ENCODE results near the gene GIGYF2. TPM values are rescaled to one million over a fixed set of nuclear protein-coding genes. Genes with fewer than 3 reads are reported as not detected.

GIGYF2 gene
- polyA plus RNA-seq, 4 donors, result 12.7 to 56.6 (median 19.9) TPM

DNA sequence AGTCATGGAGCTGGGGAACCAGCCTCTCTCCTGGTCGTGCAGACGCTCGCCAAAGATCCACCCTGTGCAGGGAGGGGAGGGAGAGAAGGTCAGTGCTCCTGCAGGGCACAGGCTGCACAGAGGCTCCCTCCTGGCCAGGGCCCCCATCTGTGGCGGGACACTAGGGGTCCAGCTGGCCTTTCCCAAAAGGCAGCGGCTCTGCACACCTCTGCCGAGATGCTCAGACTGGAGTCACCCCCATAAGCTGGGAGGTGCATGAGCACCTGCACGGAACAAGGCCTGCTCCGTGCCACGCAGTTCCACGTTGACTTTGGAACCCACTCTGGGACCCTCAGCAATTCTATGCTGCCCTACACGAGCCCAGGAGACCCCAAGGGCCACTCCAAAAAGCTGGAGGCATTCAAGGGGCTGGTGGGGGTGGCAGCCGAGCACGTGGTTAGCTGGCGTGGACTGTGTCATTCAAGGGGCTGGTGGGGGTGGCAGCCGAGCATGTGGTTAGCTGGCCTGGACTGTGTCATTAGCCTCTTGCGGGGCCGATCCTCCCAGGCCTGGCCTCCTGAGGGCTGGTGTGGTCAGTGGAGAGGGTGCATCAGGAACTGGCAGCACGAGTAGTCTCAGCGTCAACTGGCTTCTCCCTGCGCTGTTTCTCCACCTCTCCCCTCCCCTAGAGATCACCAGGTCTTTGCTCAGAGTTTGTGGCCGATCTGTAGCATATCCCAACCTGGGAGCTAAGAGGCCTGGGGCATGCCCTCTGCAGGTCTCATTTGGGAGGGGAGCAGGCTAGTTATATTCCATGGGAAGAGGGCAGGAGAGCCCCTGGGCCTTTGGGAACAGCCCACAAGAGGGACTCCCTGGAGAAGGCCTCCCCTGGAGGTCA is 182.7 kb downstream of the GIGYF2 start:
- peaks cover 0 to 15% (median 3%) of the 10 kb centered on the region in 3 donors for H3K4me1 ChIP-seq (ENCODE audit: control insufficient read depth in 3 of 3, insufficient read depth in 2 of 3, low read depth in 1 of 3, low read length in 2 of 3)
- no peaks in the 10 kb centered on the region for H3K9me3 ChIP-seq (ENCODE audit: control insufficient read depth in 2 of 2, insufficient read depth in 1 of 2, low read depth in 1 of 2, low read length in 1 of 2)
- peaks cover 0 to 2% (median 0%) of the 10 kb centered on the region in 3 donors for H3K27me3 ChIP-seq (ENCODE audit: control insufficient read depth in 3 of 3, insufficient read depth in 3 of 3, low read length in 3 of 3)
- 83 to 89% (median 85%) methylated on average over 21 of the region's 21 CpGs for WGBS, 3 donors
- DNase-seq (no peak), FAIRE-seq (no peak)
- no peak overlapping the region for H3K27ac ChIP-seq (ENCODE audit: low read depth in 1 of 3, low read length in 2 of 3)
- peaks cover 0 to 64% (median 12%) of the 10 kb centered on the region in 3 donors for H3K36me3 ChIP-seq (ENCODE audit: control insufficient read depth in 3 of 3, insufficient read depth in 2 of 3, low read depth in 1 of 3, low read length in 3 of 3)
- no peak overlapping the region for H3K4me3 ChIP-seq (ENCODE audit: low read depth in 1 of 3, low read length in 3 of 3)

- WGBS, 3 donors, result 71 to 76% (median 73%) methylated on average over 17 of the region's 17 CpGs
- no peaks in the 10 kb centered on the region for H3K9me3 ChIP-seq (ENCODE audit: control insufficient read depth in 2 of 2, insufficient read depth in 1 of 2, low read depth in 1 of 2, low read length in 1 of 2)
- no peak overlapping the region for H3K4me3 ChIP-seq (ENCODE audit: low read depth in 1 of 3, low read length in 3 of 3)
- no peak overlapping the region for H3K27ac ChIP-seq (ENCODE audit: low read depth in 1 of 3, low read length in 2 of 3)
- no peaks in the 10 kb centered on the region for H3K27me3 ChIP-seq (ENCODE audit: control insufficient read depth in 3 of 3, insufficient read depth in 3 of 3, low read length in 3 of 3)
- FAIRE-seq, result no peak
- peaks cover 0 to 7% (median 0%) of the 10 kb centered on the region in 3 donors for H3K4me1 ChIP-seq (ENCODE audit: control insufficient read depth in 3 of 3, insufficient read depth in 2 of 3, low read depth in 1 of 3, low read length in 2 of 3)
- peaks cover 0 to 72% (median 14%) of the 10 kb centered on the region in 3 donors for H3K36me3 ChIP-seq (ENCODE audit: control insufficient read depth in 3 of 3, insufficient read depth in 2 of 3, low read depth in 1 of 3, low read length in 3 of 3)
- no peak for DNase-seq
These were observed 183.7 kb downstream of the GIGYF2 start for GRCh38 chr2:232880764-232881351.

DNA sequence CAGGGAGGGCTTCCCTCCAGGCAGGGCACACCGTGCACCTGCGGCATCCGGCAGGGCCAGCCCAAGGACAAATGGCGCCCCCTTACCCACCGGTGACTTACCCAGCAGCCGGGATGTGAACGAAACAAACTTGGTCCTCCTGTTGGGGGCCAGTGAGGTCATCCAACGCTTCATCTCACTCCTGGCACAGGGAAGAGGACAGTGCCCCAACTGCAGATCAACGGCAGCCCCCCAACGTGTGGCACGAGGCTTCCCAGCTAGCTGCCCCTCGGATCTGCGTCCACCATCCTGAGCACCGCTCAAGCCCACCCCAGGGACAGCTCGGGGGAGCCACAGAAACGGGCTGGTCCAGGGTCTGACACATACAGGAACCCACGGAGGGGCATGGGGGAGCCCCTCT is 185.0 kb downstream of the GIGYF2 start:
- Histone ChIP-seq H3K4me3 (ENCODE audit: low read depth in 1 of 3, low read length in 3 of 3) (no peak overlapping the region), H3K27ac (ENCODE audit: low read depth in 1 of 3, low read length in 2 of 3) (no peak overlapping the region), H3K36me3 (ENCODE audit: control insufficient read depth in 3 of 3, insufficient read depth in 2 of 3, low read depth in 1 of 3, low read length in 3 of 3) (peaks cover 0 to 81% (median 18%) of the 10 kb centered on the region in 3 donors), H3K4me1 (ENCODE audit: control insufficient read depth in 3 of 3, insufficient read depth in 2 of 3, low read depth in 1 of 3, low read length in 2 of 3) (peaks cover 0 to 2% (median 0%) of the 10 kb centered on the region in 3 donors), H3K9me3 (ENCODE audit: control insufficient read depth in 2 of 2, insufficient read depth in 1 of 2, low read depth in 1 of 2, low read length in 1 of 2) (no peaks in the 10 kb centered on the region), H3K27me3 (ENCODE audit: control insufficient read depth in 3 of 3, insufficient read depth in 3 of 3, low read length in 3 of 3) (no peaks in the 10 kb centered on the region)
- DNase-seq, result no peak
- WGBS, 3 donors, result 91 to 95% (median 92%) methylated on average over 14 to 17 of the region's 17 CpGs
- no peak for FAIRE-seq

DNA sequence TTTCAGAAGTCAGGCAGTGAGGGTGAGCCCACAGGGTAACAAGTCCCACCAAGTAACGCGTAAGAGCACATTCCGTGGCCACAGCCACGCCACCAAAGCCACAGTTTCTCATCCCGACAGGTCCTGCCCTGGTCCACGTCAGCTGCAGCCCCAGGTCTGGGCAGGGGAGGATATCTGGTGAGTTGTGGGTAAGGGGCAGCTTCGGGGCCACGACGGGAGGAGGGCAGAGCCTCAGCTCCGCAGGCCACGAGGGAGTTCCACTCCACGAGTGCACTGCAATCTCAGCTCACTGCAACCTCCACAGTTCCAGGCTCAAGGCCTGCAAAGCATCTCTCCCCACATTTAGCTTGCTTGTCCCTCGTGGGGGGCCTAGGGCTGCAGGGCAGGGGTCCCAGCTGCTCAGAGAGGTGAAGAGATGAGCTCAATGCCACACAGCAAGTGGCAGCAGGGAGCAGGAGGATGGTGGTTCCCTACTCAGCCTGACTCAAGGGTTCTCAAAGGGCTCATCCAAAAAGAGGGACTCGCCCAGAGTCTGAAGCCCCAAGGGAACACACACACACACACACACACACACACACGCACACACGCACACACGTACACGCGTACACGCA is 185.5 kb downstream of the GIGYF2 start:
- DNase-seq, result no peak
- Histone ChIP-seq H3K4me1 (ENCODE audit: control insufficient read depth in 3 of 3, insufficient read depth in 2 of 3, low read depth in 1 of 3, low read length in 2 of 3) (no peaks in the 10 kb centered on the region), H3K27me3 (ENCODE audit: control insufficient read depth in 3 of 3, insufficient read depth in 3 of 3, low read length in 3 of 3) (no peaks in the 10 kb centered on the region), H3K4me3 (ENCODE audit: low read depth in 1 of 3, low read length in 3 of 3) (no peak overlapping the region), H3K36me3 (ENCODE audit: control insufficient read depth in 3 of 3, insufficient read depth in 2 of 3, low read depth in 1 of 3, low read length in 3 of 3) (peaks cover 0 to 85% (median 23%) of the 10 kb centered on the region in 3 donors), H3K9me3 (ENCODE audit: control insufficient read depth in 2 of 2, insufficient read depth in 1 of 2, low read depth in 1 of 2, low read length in 1 of 2) (no peaks in the 10 kb centered on the region), H3K27ac (ENCODE audit: low read depth in 1 of 3, low read length in 2 of 3) (no peak overlapping the region)
- WGBS, 3 donors, result 88 to 91% (median 90%) methylated on average over 20 of the region's 20 CpGs
- FAIRE-seq, result no peak

- 91 to 95% (median 93%) methylated on average over 27 to 29 of the region's 29 CpGs for WGBS, 3 donors
- H3K27ac ChIP-seq (ENCODE audit: low read depth in 1 of 3, low read length in 2 of 3), result no peak overlapping the region
- no peaks in the 10 kb centered on the region for H3K9me3 ChIP-seq (ENCODE audit: control insufficient read depth in 2 of 2, insufficient read depth in 1 of 2, low read depth in 1 of 2, low read length in 1 of 2)
- H3K36me3 ChIP-seq (ENCODE audit: control insufficient read depth in 3 of 3, insufficient read depth in 2 of 3, low read depth in 1 of 3, low read length in 3 of 3), result peaks cover 0 to 80% (median 26%) of the 10 kb centered on the region in 3 donors
- DNase-seq (no peak), FAIRE-seq (no peak)
- no peaks in the 10 kb centered on the region for H3K27me3 ChIP-seq (ENCODE audit: control insufficient read depth in 3 of 3, insufficient read depth in 3 of 3, low read length in 3 of 3)
- H3K4me1 ChIP-seq (ENCODE audit: control insufficient read depth in 3 of 3, insufficient read depth in 2 of 3, low read depth in 1 of 3, low read length in 2 of 3), result no peaks in the 10 kb centered on the region
- H3K4me3 ChIP-seq (ENCODE audit: low read depth in 1 of 3, low read length in 3 of 3), result no peak overlapping the region
These were observed 186.1 kb downstream of the GIGYF2 start for GRCh38 chr2:232883116-232883721.

GRCh38 chr2:232884001-232884421 is 186.9 kb downstream of the GIGYF2 start:
- FAIRE-seq, result no peak
- no peaks in the 10 kb centered on the region for H3K27me3 ChIP-seq (ENCODE audit: control insufficient read depth in 3 of 3, insufficient read depth in 3 of 3, low read length in 3 of 3)
- WGBS, 3 donors, result 81 to 86% (median 83%) methylated on average over 11 of the region's 11 CpGs
- peaks cover 0 to 76% (median 26%) of the 10 kb centered on the region in 3 donors for H3K36me3 ChIP-seq (ENCODE audit: control insufficient read depth in 3 of 3, insufficient read depth in 2 of 3, low read depth in 1 of 3, low read length in 3 of 3)
- H3K27ac ChIP-seq (ENCODE audit: low read depth in 1 of 3, low read length in 2 of 3), result no peak overlapping the region
- no peaks in the 10 kb centered on the region for H3K9me3 ChIP-seq (ENCODE audit: control insufficient read depth in 2 of 2, insufficient read depth in 1 of 2, low read depth in 1 of 2, low read length in 1 of 2)
- no peaks in the 10 kb centered on the region for H3K4me1 ChIP-seq (ENCODE audit: control insufficient read depth in 3 of 3, insufficient read depth in 2 of 3, low read depth in 1 of 3, low read length in 2 of 3)
- no peak for DNase-seq
- no peak overlapping the region for H3K4me3 ChIP-seq (ENCODE audit: low read depth in 1 of 3, low read length in 3 of 3)

DNA sequence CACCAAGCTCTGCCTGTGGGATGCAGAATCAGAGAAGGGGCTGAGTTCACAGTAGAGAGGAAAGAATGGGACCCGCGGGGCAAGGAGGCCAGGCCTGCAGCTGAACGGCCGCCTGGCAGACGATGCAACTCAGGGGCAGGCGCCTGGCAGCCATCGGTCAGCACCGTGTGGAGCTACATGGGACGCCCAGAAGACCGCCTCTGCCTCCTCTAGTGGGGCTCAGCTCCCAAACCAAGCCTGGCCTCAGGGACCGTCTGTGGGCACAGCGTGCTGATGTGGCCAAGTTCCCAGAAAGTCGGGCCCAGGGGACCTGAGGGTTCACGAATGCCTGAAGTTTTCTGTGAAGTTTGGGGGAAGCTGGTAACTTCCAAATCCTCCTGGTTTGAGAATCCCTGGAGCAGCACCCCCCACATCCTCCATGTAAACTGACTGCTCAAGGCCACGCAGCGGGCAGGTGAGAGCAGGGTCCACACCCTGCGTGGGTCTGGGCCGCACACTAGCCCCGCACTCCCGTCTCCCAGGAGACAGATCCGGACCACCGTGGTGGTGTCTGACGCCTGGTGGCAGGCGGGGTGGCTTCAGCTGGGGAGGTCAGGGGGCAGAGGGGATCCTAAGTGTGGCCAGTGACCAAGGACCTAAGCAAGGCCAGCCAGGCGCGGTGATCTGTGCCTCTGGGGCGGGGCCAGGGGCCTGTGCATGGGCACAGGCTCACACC is 187.6 kb downstream of the GIGYF2 start:
- H3K4me1 ChIP-seq (ENCODE audit: control insufficient read depth in 3 of 3, insufficient read depth in 2 of 3, low read depth in 1 of 3, low read length in 2 of 3), result no peaks in the 10 kb centered on the region
- H3K4me3 ChIP-seq (ENCODE audit: low read depth in 1 of 3, low read length in 3 of 3), result no peak overlapping the region
- H3K27me3 ChIP-seq (ENCODE audit: control insufficient read depth in 3 of 3, insufficient read depth in 3 of 3, low read length in 3 of 3), result no peaks in the 10 kb centered on the region
- H3K9me3 ChIP-seq (ENCODE audit: control insufficient read depth in 2 of 2, insufficient read depth in 1 of 2, low read depth in 1 of 2, low read length in 1 of 2), result no peaks in the 10 kb centered on the region
- DNase-seq (no peak), FAIRE-seq (no peak)
- peaks cover 0 to 71% (median 26%) of the 10 kb centered on the region in 3 donors for H3K36me3 ChIP-seq (ENCODE audit: control insufficient read depth in 3 of 3, insufficient read depth in 2 of 3, low read depth in 1 of 3, low read length in 3 of 3)
- no peak overlapping the region for H3K27ac ChIP-seq (ENCODE audit: low read depth in 1 of 3, low read length in 2 of 3)
- 85 to 92% (median 89%) methylated on average over 27 of the region's 27 CpGs for WGBS, 3 donors
